Heart left ventricle (tissue), 16 donors: ENCODE results near the gene BMPER. TPM values are rescaled to one million over a fixed set of nuclear protein-coding genes. Genes with fewer than 3 reads are reported as not detected.

ENCODE experiments used
- ATAC-seq, 4 donors: fragments of 200-7000 bp; cut with Tn5 transposase; one replicate each; pipeline ENCODE4 v1.9.1; 2020 to 2022; ENCODE audit warnings: moderate library complexity in 4 of 4, mild to moderate bottlenecking in 3 of 4, moderate number of reproducible peaks in 1 of 4
- DNase-seq, 5 donors: peaks; one replicate each; pipeline ENCODE4 v3.0.0-alpha.2; 2020
- H3K27ac ChIP-seq, 12 donors: fragments of 200-600 bp; sonication (generic) in 4 of 12; one replicate each; pipeline versions ENCODE4 v1.5.0 to v1.8.0; 2016 to 2022; ENCODE audit warnings: mild to moderate bottlenecking in 2 of 12
- H3K27me3 ChIP-seq, 9 donors: fragments of 200-600 bp; sonication (generic) in 2 of 9; one replicate each; pipeline versions ENCODE4 v1.5.1 to v1.8.0; 2016 to 2022; ENCODE audit warnings: mild to moderate bottlenecking in 3 of 9
- H3K36me3 ChIP-seq, 9 donors: fragments of 200-600 bp; sonication (generic) in 2 of 9; one replicate each; pipeline versions ENCODE4 v1.5.0 to v1.8.0; 2018 to 2022; ENCODE audit warnings: mild to moderate bottlenecking in 2 of 9
- H3K4me1 ChIP-seq, 12 donors: fragments of 200-600 bp; sonication (generic) in 4 of 12; one replicate each; pipeline versions ENCODE4 v1.5.0 to v1.8.0; 2016 to 2022; ENCODE audit warnings: mild to moderate bottlenecking in 3 of 12
- H3K4me3 ChIP-seq, 12 donors: fragments of 200-600 bp; sonication (generic) in 4 of 12; one replicate each; pipeline versions ENCODE4 v1.5.0 to v1.8.0; 2017 to 2022; ENCODE audit warnings: mild to moderate bottlenecking in 9 of 12, moderate library complexity in 4 of 12
- H3K9me3 ChIP-seq, 12 donors: fragments of 200-600 bp; sonication (generic) in 4 of 12; one replicate each; pipeline versions ENCODE4 v1.5.0 to v1.8.0; 2016 to 2022; ENCODE audit warnings: mild to moderate bottlenecking in 1 of 12
- POLR2A ChIP-seq, 2 donors: fragments of 450-650 bp; IDR thresholded peaks; one replicate each; pipeline ENCODE4 v1.6.1; 2017; ENCODE audit warnings: antibody characterized with exemption in 2 of 2, mild to moderate bottlenecking in 2 of 2, moderate library complexity in 2 of 2
- WGBS, 4 donors: extraction: QIAGEN DNeasy Blood & Tissue Kit in 2 of 4; methylation state at CpG; one replicate each; pipeline versions ENCODE4 v1.1.5 to v1.1.7; 2013 to 2018; 5-methylcytosine and 5-hydroxymethylcytosine counted together
- intact Hi-C, 10 donors: fragments of 100-400 bp; cut with DNase I; formaldehyde crosslinking; loops; one replicate each; pipeline versions ENCODE4 v1.11.1 to v1.14.2; 2022
- polyA plus RNA-seq, 2 donors: library from polyadenylated mRNA; stranded (reverse); fragments of 200-250 nt; gene quantifications; one replicate each; pipeline ENCODE4 v1.2.3, GENCODE V29; 2013
- total RNA-seq, 9 donors: library from RNA; depleted of rRNA in 2 of 9; stranded (reverse); fragments of >200 nt in 2 of 9; fragmentation: NEBNext Ultra II Directional in 3 of 9; extraction: Animal tissue kit (Norgen Biotek cat#: 25700) in 3 of 9; gene quantifications; one replicate each; pipeline versions ENCODE4 v1.1.0 to v1.2.4, GENCODE V29; 2016 to 2023
- TF ChIP-seq, protein P1 (sequence below), 12 donors: fragments of 200-600 bp; sonication (generic) in 4 of 12; IDR thresholded peaks; one replicate each; pipeline versions ENCODE4 v1.5.0 to v1.8.0; 2018 to 2022; ENCODE audit warnings: antibody characterized with exemption in 12 of 12, mild to moderate bottlenecking in 5 of 12
- donor health status: ischemic (EF 13 %, LVEDD 7.1; RV severe dilation, severe dysfunction).
- donor health status: healthy with polysubstance abuse.
- donor health status: DM: no; HTN: yes; CAD: no.
- donor health status: DM: no; HTN: no; CAD: no.
- donor health status: ischemic (EF 25% LVEDD 6.9; RV normal size, moderate dysfunction).
- donor health status: ischemic (EF 25% LVEDD 5.7; RV mildly dilated, moderate dysfunction).
- donor health status: healthy.
- donor health status: DM: yes; HTN: yes; CAD: no.
- donor health status: ischemic (EF 35%, LVEDD 5.7; RV mildly dilated, moderate dysfunction).
- donor health status: nonischemic (EF 11% LVEDD 7.7; RV severe dilation, severe dysfunction).
- donor health status: DM: yes; HTN: yes; CAD: no.
- donor health status: PGD.
- donor health status: ischemic (EF 29% LVEDD 5.4; RV normal size, mild dysfunction).
- donor health status: nonischemic (EF 23%, LVEDD 6.1; RV moderate dilation, normal function).

The BMPER gene
- total and polyA plus RNA-seq, 11 donors: 0.05 to 4.2 (median 0.85) TPM

- intact Hi-C loops: no loop called here
- no peaks in the 10 kb centered on the region for H3K27me3 ChIP-seq
- H3K27ac ChIP-seq: no peak overlapping the region
- TF ChIP-seq, protein P1, sequence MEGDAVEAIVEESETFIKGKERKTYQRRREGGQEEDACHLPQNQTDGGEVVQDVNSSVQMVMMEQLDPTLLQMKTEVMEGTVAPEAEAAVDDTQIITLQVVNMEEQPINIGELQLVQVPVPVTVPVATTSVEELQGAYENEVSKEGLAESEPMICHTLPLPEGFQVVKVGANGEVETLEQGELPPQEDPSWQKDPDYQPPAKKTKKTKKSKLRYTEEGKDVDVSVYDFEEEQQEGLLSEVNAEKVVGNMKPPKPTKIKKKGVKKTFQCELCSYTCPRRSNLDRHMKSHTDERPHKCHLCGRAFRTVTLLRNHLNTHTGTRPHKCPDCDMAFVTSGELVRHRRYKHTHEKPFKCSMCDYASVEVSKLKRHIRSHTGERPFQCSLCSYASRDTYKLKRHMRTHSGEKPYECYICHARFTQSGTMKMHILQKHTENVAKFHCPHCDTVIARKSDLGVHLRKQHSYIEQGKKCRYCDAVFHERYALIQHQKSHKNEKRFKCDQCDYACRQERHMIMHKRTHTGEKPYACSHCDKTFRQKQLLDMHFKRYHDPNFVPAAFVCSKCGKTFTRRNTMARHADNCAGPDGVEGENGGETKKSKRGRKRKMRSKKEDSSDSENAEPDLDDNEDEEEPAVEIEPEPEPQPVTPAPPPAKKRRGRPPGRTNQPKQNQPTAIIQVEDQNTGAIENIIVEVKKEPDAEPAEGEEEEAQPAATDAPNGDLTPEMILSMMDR (IDR thresholded peaks at IDR 0.05): peak in 11 of 12 donors; percentile 14 to 51 (median 33)
- TF ChIP-seq POLR2A (IDR thresholded peaks at IDR 0.05): no peak
- ATAC-seq: peak in 2 of 4 donors; percentile 45 to 57
- no peak overlapping the region for H3K4me3 ChIP-seq
- H3K9me3 ChIP-seq: peaks cover 0 to 9% (median 0%) of the 10 kb centered on the region in 12 donors
- H3K4me1 ChIP-seq: peaks cover 0 to 4% (median 0%) of the 10 kb centered on the region in 12 donors
- WGBS, 4 donors: 91 to 93% (median 91%) methylated on average over 10 of the region's 10 CpGs
- no peaks in the 10 kb centered on the region for H3K36me3 ChIP-seq
- DNase-seq: no peak
These were observed 182.9 kb downstream of the BMPER start for GRCh38 chr7:34087892-34088891.

DNA sequence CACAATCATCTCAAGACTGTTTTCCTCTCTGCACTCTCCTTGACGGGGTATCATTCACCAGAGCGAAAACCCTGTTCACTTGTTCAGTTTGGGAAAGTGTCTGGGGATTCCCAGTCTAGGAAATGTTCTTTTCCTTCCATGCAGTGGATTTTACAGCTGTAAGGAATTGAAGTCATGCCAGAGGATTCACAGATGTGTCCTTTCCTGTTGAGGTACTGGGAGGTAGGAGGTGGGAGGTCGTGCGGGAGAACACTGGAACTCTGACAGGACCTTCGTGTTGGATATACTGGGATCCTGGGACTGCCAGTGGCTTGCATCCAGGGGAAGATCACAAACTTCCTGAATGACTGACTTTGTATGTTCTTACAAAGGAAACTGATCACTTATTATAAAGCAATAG, 185.5 kb downstream of the BMPER start:
- Histone ChIP-seq H3K27ac (no peak overlapping the region), H3K4me1 (peaks cover 0 to 4% (median 0%) of the 10 kb centered on the region in 12 donors), H3K27me3 (no peaks in the 10 kb centered on the region), H3K4me3 (no peak overlapping the region), H3K36me3 (no peaks in the 10 kb centered on the region), H3K9me3 (peaks cover 0 to 9% (median 0%) of the 10 kb centered on the region in 12 donors)
- WGBS, 4 donors: 42 to 60% (median 45%) methylated on average over 5 of the region's 5 CpGs
- intact Hi-C loops: loop anchor here in 1 of 10 donors (10.0 kb wide), 1 partner anchor 74 kb away; no protein-coding TSS in a partner anchor
- TF ChIP-seq, protein P1 (IDR thresholded peaks at IDR 0.05): no peak
- no peak for TF ChIP-seq POLR2A (IDR thresholded peaks at IDR 0.05)
- no peak for DNase-seq
- ATAC-seq: no peak

DNA sequence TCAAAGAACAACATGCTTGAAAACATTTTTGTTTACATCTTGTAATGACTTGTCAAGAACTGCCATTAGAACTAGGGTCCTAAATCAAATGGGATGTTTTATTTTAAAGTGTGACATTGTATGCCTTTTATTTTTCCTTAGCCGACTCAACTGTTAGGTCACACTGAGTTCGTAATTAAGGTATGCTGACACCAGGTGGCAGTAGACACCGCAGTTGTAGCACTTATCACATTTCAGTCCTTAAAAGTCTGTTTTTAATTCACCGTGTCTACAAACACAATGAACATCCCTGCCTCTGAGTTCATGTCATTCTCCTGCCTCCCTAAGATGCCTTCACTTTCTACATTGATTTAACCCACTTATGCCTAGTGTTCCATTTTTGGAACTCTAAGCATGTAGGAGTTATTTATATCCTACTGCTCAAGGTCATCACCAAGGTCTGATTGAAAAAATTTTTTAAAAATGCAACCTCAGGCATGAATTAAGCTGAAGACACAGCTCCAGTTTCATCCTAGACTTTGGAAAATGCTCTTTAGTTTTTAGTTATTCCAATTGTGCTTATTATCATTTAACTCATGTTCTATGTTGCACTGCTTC, 186.1 kb downstream of the BMPER start:
- Histone ChIP-seq H3K27me3 (no peaks in the 10 kb centered on the region), H3K9me3 (peaks cover 0 to 9% (median 0%) of the 10 kb centered on the region in 12 donors), H3K4me1 (peaks cover 0 to 7% (median 2%) of the 10 kb centered on the region in 12 donors), H3K27ac (no peak overlapping the region), H3K36me3 (no peaks in the 10 kb centered on the region), H3K4me3 (no peak overlapping the region)
- ATAC-seq (no peak), DNase-seq (no peak)
- 26 to 34% (median 27%) methylated on average over 4 of the region's 4 CpGs for WGBS, 4 donors
- intact Hi-C loops: loop anchor here in 1 of 10 donors (10.0 kb wide), 1 partner anchor 73 kb away; no protein-coding TSS in a partner anchor
- TF ChIP-seq, protein P1 (IDR thresholded peaks at IDR 0.05): peak; percentile 20 to 61 (median 47)
- TF ChIP-seq POLR2A (IDR thresholded peaks at IDR 0.05): no peak

- intact Hi-C loops: loop anchor here in 1 of 10 donors (10.0 kb wide), 1 partner anchor 72 kb away; no protein-coding TSS in a partner anchor
These were observed 187.9 kb downstream of the BMPER start for GRCh38 chr7:34093276-34093675.

More at GRCh38 chr7:34093276-34093675, 187.9 kb downstream of the BMPER start:
- Histone ChIP-seq H3K36me3 (no peaks in the 10 kb centered on the region), H3K27ac (no peak overlapping the region), H3K9me3 (peaks cover 0 to 9% (median 0%) of the 10 kb centered on the region in 12 donors), H3K4me1 (peaks cover 0 to 8% (median 2%) of the 10 kb centered on the region in 12 donors), H3K27me3 (no peaks in the 10 kb centered on the region), H3K4me3 (no peak overlapping the region)
- 89 to 94% (median 91%) methylated on average over 3 of the region's 3 CpGs for WGBS, 4 donors
- ATAC-seq (no peak), DNase-seq (no peak)
- TF ChIP-seq POLR2A (IDR thresholded peaks at IDR 0.05): no peak
- TF ChIP-seq, protein P1 (IDR thresholded peaks at IDR 0.05): no peak
